ENCODE data around the gene DTD1.

GRCh38 chr20:18775633-18776032, 187.8 kb downstream of the DTD1 start:
- TF ChIP-seq CTCF (IDR thresholded peaks at IDR 0.05) (no peak), POLR2A (IDR thresholded peaks at IDR 0.05) (no peak)
